Heart left ventricle (tissue), 16 donors: Measurements from ENCODE around the gene PCLO. TPM values are rescaled to one million over a fixed set of nuclear protein-coding genes. Genes with fewer than 3 reads are reported as not detected.

Experiments used
- ATAC-seq, 4 donors: fragments of 200-7000 bp; cut with Tn5 transposase; one replicate each; pipeline ENCODE4 v1.9.1; 2020 to 2022; ENCODE audit warnings: moderate library complexity in 4 of 4, mild to moderate bottlenecking in 3 of 4, moderate number of reproducible peaks in 1 of 4
- DNase-seq, 5 donors: peaks; one replicate each; pipeline ENCODE4 v3.0.0-alpha.2; 2020
- H3K27ac ChIP-seq, 12 donors: fragments of 200-600 bp; sonication (generic) in 4 of 12; one replicate each; pipeline versions ENCODE4 v1.5.0 to v1.8.0; 2016 to 2022; ENCODE audit warnings: mild to moderate bottlenecking in 2 of 12
- H3K27me3 ChIP-seq, 9 donors: fragments of 200-600 bp; sonication (generic) in 2 of 9; one replicate each; pipeline versions ENCODE4 v1.5.1 to v1.8.0; 2016 to 2022; ENCODE audit warnings: mild to moderate bottlenecking in 3 of 9
- H3K36me3 ChIP-seq, 9 donors: fragments of 200-600 bp; sonication (generic) in 2 of 9; one replicate each; pipeline versions ENCODE4 v1.5.0 to v1.8.0; 2018 to 2022; ENCODE audit warnings: mild to moderate bottlenecking in 2 of 9
- H3K4me1 ChIP-seq, 12 donors: fragments of 200-600 bp; sonication (generic) in 4 of 12; one replicate each; pipeline versions ENCODE4 v1.5.0 to v1.8.0; 2016 to 2022; ENCODE audit warnings: mild to moderate bottlenecking in 3 of 12
- H3K4me3 ChIP-seq, 12 donors: fragments of 200-600 bp; sonication (generic) in 4 of 12; one replicate each; pipeline versions ENCODE4 v1.5.0 to v1.8.0; 2017 to 2022; ENCODE audit warnings: mild to moderate bottlenecking in 9 of 12, moderate library complexity in 4 of 12
- H3K9me3 ChIP-seq, 12 donors: fragments of 200-600 bp; sonication (generic) in 4 of 12; one replicate each; pipeline versions ENCODE4 v1.5.0 to v1.8.0; 2016 to 2022; ENCODE audit warnings: mild to moderate bottlenecking in 1 of 12
- POLR2A ChIP-seq, 2 donors: fragments of 450-650 bp; IDR thresholded peaks; one replicate each; pipeline ENCODE4 v1.6.1; 2017; ENCODE audit warnings: antibody characterized with exemption in 2 of 2, mild to moderate bottlenecking in 2 of 2, moderate library complexity in 2 of 2
- WGBS, 4 donors: extraction: QIAGEN DNeasy Blood & Tissue Kit in 2 of 4; methylation state at CpG; one replicate each; pipeline versions ENCODE4 v1.1.5 to v1.1.7; 2013 to 2018; 5-methylcytosine and 5-hydroxymethylcytosine counted together
- intact Hi-C, 10 donors: fragments of 100-400 bp; cut with DNase I; formaldehyde crosslinking; loops; one replicate each; pipeline versions ENCODE4 v1.11.1 to v1.14.2; 2022
- polyA plus RNA-seq, 2 donors: library from polyadenylated mRNA; stranded (reverse); fragments of 200-250 nt; gene quantifications; one replicate each; pipeline ENCODE4 v1.2.3, GENCODE V29; 2013
- total RNA-seq, 9 donors: library from RNA; depleted of rRNA in 2 of 9; stranded (reverse); fragments of >200 nt in 2 of 9; fragmentation: NEBNext Ultra II Directional in 3 of 9; extraction: Animal tissue kit (Norgen Biotek cat#: 25700) in 3 of 9; gene quantifications; one replicate each; pipeline versions ENCODE4 v1.1.0 to v1.2.4, GENCODE V29; 2016 to 2023
- TF ChIP-seq, protein P1 (sequence below), 12 donors: fragments of 200-600 bp; sonication (generic) in 4 of 12; IDR thresholded peaks; one replicate each; pipeline versions ENCODE4 v1.5.0 to v1.8.0; 2018 to 2022; ENCODE audit warnings: antibody characterized with exemption in 12 of 12, mild to moderate bottlenecking in 5 of 12
- donor health status: ischemic (EF 13 %, LVEDD 7.1; RV severe dilation, severe dysfunction).
- donor health status: healthy with polysubstance abuse.
- donor health status: DM: no; HTN: yes; CAD: no.
- donor health status: DM: no; HTN: no; CAD: no.
- donor health status: ischemic (EF 25% LVEDD 6.9; RV normal size, moderate dysfunction).
- donor health status: ischemic (EF 25% LVEDD 5.7; RV mildly dilated, moderate dysfunction).
- donor health status: healthy.
- donor health status: DM: yes; HTN: yes; CAD: no.
- donor health status: ischemic (EF 35%, LVEDD 5.7; RV mildly dilated, moderate dysfunction).
- donor health status: nonischemic (EF 11% LVEDD 7.7; RV severe dilation, severe dysfunction).
- donor health status: DM: yes; HTN: yes; CAD: no.
- donor health status: PGD.
- donor health status: ischemic (EF 29% LVEDD 5.4; RV normal size, mild dysfunction).
- donor health status: nonischemic (EF 23%, LVEDD 6.1; RV moderate dilation, normal function).

The PCLO gene
- total and polyA plus RNA-seq, 11 donors = 0.21 to 9.3 (median 2.9) TPM

GRCh38 chr7:82985144-82985802 lies 177.4 kb downstream of the PCLO start:
- intact Hi-C loops = no loop called here
- Histone ChIP-seq H3K4me3 (no peak overlapping the region), H3K9me3 (no peaks in the 10 kb centered on the region), H3K36me3 (no peaks in the 10 kb centered on the region), H3K4me1 (no peaks in the 10 kb centered on the region), H3K27me3 (no peaks in the 10 kb centered on the region), H3K27ac (no peak overlapping the region)
- ATAC-seq (no peak), DNase-seq (no peak)
- WGBS, 4 donors = 55 to 62% (median 61%) methylated on average over 2 of the region's 2 CpGs
- TF ChIP-seq, protein P1, sequence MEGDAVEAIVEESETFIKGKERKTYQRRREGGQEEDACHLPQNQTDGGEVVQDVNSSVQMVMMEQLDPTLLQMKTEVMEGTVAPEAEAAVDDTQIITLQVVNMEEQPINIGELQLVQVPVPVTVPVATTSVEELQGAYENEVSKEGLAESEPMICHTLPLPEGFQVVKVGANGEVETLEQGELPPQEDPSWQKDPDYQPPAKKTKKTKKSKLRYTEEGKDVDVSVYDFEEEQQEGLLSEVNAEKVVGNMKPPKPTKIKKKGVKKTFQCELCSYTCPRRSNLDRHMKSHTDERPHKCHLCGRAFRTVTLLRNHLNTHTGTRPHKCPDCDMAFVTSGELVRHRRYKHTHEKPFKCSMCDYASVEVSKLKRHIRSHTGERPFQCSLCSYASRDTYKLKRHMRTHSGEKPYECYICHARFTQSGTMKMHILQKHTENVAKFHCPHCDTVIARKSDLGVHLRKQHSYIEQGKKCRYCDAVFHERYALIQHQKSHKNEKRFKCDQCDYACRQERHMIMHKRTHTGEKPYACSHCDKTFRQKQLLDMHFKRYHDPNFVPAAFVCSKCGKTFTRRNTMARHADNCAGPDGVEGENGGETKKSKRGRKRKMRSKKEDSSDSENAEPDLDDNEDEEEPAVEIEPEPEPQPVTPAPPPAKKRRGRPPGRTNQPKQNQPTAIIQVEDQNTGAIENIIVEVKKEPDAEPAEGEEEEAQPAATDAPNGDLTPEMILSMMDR (IDR thresholded peaks at IDR 0.05) = no peak
- TF ChIP-seq POLR2A (IDR thresholded peaks at IDR 0.05) = no peak

DNA sequence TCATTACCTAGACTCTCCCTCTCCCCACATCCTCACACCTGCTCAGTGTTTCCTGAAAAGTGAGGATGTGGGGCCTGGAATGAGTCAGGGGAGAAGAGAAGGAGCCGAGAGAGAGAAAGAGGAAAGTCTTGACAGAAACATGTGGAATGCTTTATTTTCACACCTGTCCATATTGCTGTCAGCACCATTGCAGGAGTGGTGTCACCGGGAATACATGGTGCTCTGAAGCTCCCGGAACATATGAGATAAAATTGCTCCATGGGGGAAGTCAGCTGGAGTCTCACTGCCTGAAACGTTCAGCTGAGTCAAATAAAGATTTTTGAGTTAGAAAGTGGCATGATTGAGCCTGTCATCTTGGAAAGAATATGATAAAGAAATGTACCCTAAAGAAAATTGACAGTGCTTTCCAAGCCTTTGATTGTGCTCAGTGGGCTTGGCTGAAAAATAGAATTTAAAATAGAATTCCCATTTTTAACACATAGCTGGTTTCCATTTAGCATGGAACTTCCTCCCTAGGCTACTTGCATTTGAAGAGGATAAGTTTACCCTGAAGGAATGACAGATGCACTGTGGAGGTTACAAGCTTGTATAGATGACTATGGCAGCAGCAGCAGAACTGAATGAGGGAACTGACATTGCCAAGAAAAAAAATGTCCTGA lies 182.4 kb downstream of the PCLO start:
- 11 to 26% (median 24%) methylated on average over 4 of the region's 4 CpGs for WGBS, 4 donors
- Histone ChIP-seq H3K36me3 (no peaks in the 10 kb centered on the region), H3K4me3 (no peak overlapping the region), H3K4me1 (no peaks in the 10 kb centered on the region), H3K9me3 (no peaks in the 10 kb centered on the region), H3K27me3 (no peaks in the 10 kb centered on the region), H3K27ac (no peak overlapping the region)
- ATAC-seq (no peak), DNase-seq (no peak)
- TF ChIP-seq, protein P1 (IDR thresholded peaks at IDR 0.05) = no peak
- no peak for TF ChIP-seq POLR2A (IDR thresholded peaks at IDR 0.05)
- intact Hi-C loops = no loop called here

DNA sequence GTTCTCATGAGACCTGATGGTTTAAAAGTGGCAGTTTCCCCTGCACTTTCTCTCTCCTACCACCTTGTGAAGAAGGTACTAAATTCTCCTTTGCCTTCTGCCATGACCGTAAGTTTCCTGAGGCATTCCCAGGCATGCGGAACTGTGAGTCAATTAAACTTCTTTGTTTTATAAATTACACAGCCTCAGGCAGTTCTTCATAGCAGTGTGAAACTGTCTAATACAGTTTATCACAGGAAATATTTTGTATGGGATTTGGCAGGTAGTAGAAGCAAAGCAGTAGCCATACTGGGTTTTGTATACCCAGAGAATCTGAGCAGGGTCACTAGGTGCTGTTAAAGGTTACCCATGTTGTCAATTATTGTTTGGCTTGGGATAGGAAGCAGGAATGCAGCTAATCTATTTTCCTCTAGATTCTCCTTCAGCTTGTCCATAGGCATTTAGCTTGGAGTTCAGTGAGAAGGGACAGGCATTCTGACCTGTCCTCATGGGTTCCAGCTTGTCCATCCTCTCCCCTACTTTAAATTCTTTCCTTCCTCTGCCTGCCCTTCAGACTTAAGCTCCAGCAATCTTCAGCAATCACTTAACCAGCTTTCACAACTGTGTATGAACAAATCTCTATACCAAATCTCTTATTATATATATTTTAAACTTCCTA lies 186.7 kb downstream of the PCLO start:
- 70 to 91% (median 88%) methylated on average over 2 of the region's 2 CpGs for WGBS, 4 donors
- ATAC-seq (no peak), DNase-seq (no peak)
- no peaks in the 10 kb centered on the region for H3K9me3 ChIP-seq
- H3K4me3 ChIP-seq = no peak overlapping the region
- H3K27me3 ChIP-seq = no peaks in the 10 kb centered on the region
- no peak overlapping the region for H3K27ac ChIP-seq
- no peaks in the 10 kb centered on the region for H3K36me3 ChIP-seq
- TF ChIP-seq, protein P1 (IDR thresholded peaks at IDR 0.05) = no peak
- TF ChIP-seq POLR2A (IDR thresholded peaks at IDR 0.05) = no peak
- no peaks in the 10 kb centered on the region for H3K4me1 ChIP-seq
- intact Hi-C loops = no loop called here

DNA sequence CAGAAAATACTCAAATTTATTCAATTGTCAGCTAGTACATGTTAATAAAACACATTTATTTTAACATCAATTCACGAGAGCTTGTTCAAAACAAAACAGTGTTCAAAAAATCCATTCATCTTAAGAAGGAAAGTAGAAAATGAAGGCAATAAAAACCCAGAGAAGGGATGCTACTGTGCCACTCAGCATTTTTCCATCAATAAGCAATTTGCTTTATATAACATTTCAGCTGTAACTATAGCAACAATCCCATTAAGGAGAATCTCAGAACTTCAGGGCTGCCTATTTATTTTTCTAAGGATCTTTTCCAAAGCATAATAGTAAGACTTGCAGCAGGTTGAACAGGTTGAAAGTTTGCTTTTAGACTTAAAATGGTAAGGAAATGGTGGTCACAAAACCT lies 190.5 kb downstream of the PCLO start:
- no peak for TF ChIP-seq POLR2A (IDR thresholded peaks at IDR 0.05)
- TF ChIP-seq, protein P1 (IDR thresholded peaks at IDR 0.05) = no peak
- no peak for ATAC-seq
- Histone ChIP-seq H3K4me1 (no peaks in the 10 kb centered on the region), H3K9me3 (no peaks in the 10 kb centered on the region), H3K4me3 (no peak overlapping the region), H3K36me3 (no peaks in the 10 kb centered on the region), H3K27ac (no peak overlapping the region), H3K27me3 (no peaks in the 10 kb centered on the region)
- 62 to 77% (median 65%) methylated on average over 1 of the region's 1 CpG for WGBS, 4 donors
- no peak for DNase-seq
- intact Hi-C loops = no loop called here
